PC-3 (cell line): ENCODE data around the gene SPG7. TPM values are rescaled to one million over a fixed set of nuclear protein-coding genes. Genes with fewer than 3 reads are reported as not detected.

ENCODE experiments used
- ATAC-seq: fragments of 200-7000 bp; cut with Tn5 transposase; 2 replicates; pipeline ENCODE4 v1.9.1; 2020; ENCODE audit warnings: mild to moderate bottlenecking, moderate library complexity
- BruUV-seq: library from RNA; stranded (reverse); fragments of 400-500 nt; replicated peaks from 2 replicates; lab custom pipeline; 2021; lab: Mats Ljungman, UMichigan
- CTCF ChIA-PET: fragments of 300-600 bp; sonication (Branson Sonifier 250); formaldehyde crosslinking; loops from one replicate; lab custom pipeline; 2022; ENCODE audit warnings: antibody characterized with exemption; lab: Charles Lee
- POLR2A ChIA-PET: fragments of 300-600 bp; sonication (Branson Sonifier 250); formaldehyde crosslinking; loops from one replicate; lab custom pipeline; 2022; ENCODE audit warnings: antibody characterized with exemption; ENCODE audit not compliant: unreplicated experiment; lab: Charles Lee
- DNase-seq: peaks from one replicate; pipeline ENCODE4 v3.0.0-alpha.2; 2015
- H2AFZ ChIP-seq: fragments of 300-600 bp; sonication (generic); 2 replicates; pipeline ENCODE4 v1.6.0; 2016; ENCODE audit warnings: antibody characterized with exemption, low read length
- H3F3A ChIP-seq: fragments of 300-600 bp; sonication (generic); one replicate; pipeline ENCODE4 v1.6.0; 2017; ENCODE audit warnings: antibody characterized with exemption, low read length, control low read depth, mild to moderate bottlenecking; ENCODE audit not compliant: unreplicated experiment
- H3K27ac ChIP-seq: fragments of 300-600 bp; sonication (generic); 2 replicates; pipeline ENCODE4 v1.5.1; 2016; ENCODE audit warnings: mild to moderate bottlenecking, low read length
- H3K27me3 ChIP-seq: fragments of 300-600 bp; sonication (generic); 2 replicates; pipeline ENCODE4 v1.6.1; 2016; ENCODE audit warnings: low read length, mixed read lengths
- H3K36me3 ChIP-seq: fragments of 300-600 bp; sonication (generic); 2 replicates; pipeline ENCODE4 v1.6.1; 2016; ENCODE audit warnings: low read depth, mixed run types, low read length, mixed read lengths
- H3K4me1 ChIP-seq: fragments of 300-600 bp; sonication (generic); 2 replicates; pipeline ENCODE4 v1.5.1; 2016; ENCODE audit warnings: low read length; ENCODE audit not compliant: insufficient read depth
- H3K4me2 ChIP-seq: fragments of 300-600 bp; sonication (generic); 2 replicates; pipeline ENCODE4 v1.6.0; 2016; ENCODE audit warnings: low read length
- H3K4me3 ChIP-seq: fragments of 300-600 bp; sonication (generic); 2 replicates; pipeline ENCODE4 v1.5.1; 2016; ENCODE audit warnings: mild to moderate bottlenecking, low read length, mixed read lengths
- H3K79me2 ChIP-seq: fragments of 300-600 bp; sonication (generic); 2 replicates; pipeline ENCODE4 v1.6.1; 2017; ENCODE audit warnings: low read length, mixed read lengths
- H3K9ac ChIP-seq: fragments of 300-600 bp; sonication (generic); 2 replicates; pipeline ENCODE4 v1.6.0; 2016; ENCODE audit warnings: mild to moderate bottlenecking, low read length
- H3K9me2 ChIP-seq: fragments of 300-600 bp; sonication (generic); replicated peaks from 2 replicates; pipeline ENCODE4 v1.6.1; 2016; ENCODE audit warnings: mixed run types, low read length, mixed read lengths
- H3K9me3 ChIP-seq: fragments of 300-600 bp; sonication (generic); 2 replicates; pipeline ENCODE4 v1.6.1; 2016; ENCODE audit warnings: low read length, mixed read lengths
- H4K20me1 ChIP-seq: fragments of 300-600 bp; sonication (generic); 2 replicates; pipeline ENCODE4 v1.6.1; 2016; ENCODE audit warnings: low read length, mixed read lengths
- CTCF ChIP-seq: fragments of 300-600 bp; sonication (generic); conservative IDR thresholded peaks from 2 replicates; pipeline ENCODE4 v1.5.1; 2017; ENCODE audit warnings: antibody characterized with exemption, low read depth, mild to moderate bottlenecking, low read length
- EZH2 ChIP-seq: fragments of 300-600 bp; sonication (generic); IDR thresholded peaks from one replicate; pipeline ENCODE4 v1.6.1; 2017; ENCODE audit warnings: antibody characterized with exemption, mild to moderate bottlenecking, low read length; ENCODE audit not compliant: unreplicated experiment
- EZH2phosphoT487 ChIP-seq: fragments of 300-600 bp; sonication (generic); IDR thresholded peaks from 2 replicates; pipeline ENCODE4 v1.6.1; 2018; ENCODE audit warnings: mild to moderate bottlenecking, antibody characterized with exemption, low read length, borderline replicate concordance
- intact Hi-C: fragments of 100-400 bp; cut with micrococcal nuclease; formaldehyde crosslinking; loops from 2 replicates; pipeline ENCODE4 v1.9.0; 2023
- total RNA-seq: library from RNA; depleted of rRNA; stranded (reverse); fragments of >200 nt; gene quantifications from 2 replicates; pipeline ENCODE4 v1.2.3, GENCODE V29; 2014

The SPG7 gene
- total RNA-seq, 1 experiment from 2014 or later, result 106 TPM

GRCh38 chr16:89581861-89582563, 73.8 kb downstream of the SPG7 start:
- H3F3A ChIP-seq, result peaks cover 6% of the 10 kb centered on the region
- H3K79me2 ChIP-seq, result peaks cover 4% of the 10 kb centered on the region
- H3K4me1 ChIP-seq, result peaks cover 19% of the 10 kb centered on the region
- DNase-seq, result peak; percentile 51
- H3K27me3 ChIP-seq, result no peaks in the 10 kb centered on the region
- ChIA-PET CTCF (no interaction called here), POLR2A (no interaction called here)
- ATAC-seq, result peak; percentile 70
- peak overlapping the region; percentile 39 for H3K27ac ChIP-seq
- no peak for TF ChIP-seq EZH2
- no peak for TF ChIP-seq EZH2phosphoT487
- TF ChIP-seq CTCF, result no peak
- H3K9me3 ChIP-seq, result no peaks in the 10 kb centered on the region
- no peaks in the 10 kb centered on the region for H4K20me1 ChIP-seq
- peak overlapping the region; percentile 24 for H3K4me2 ChIP-seq
- peak overlapping the region; percentile 15; the same call in 1 of the 2 replicates for H3K9ac ChIP-seq
- H3K4me3 ChIP-seq, result no peak overlapping the region
- BruUV-seq, result no TSS peak
- intact Hi-C loops, result no loop called here
- H3K36me3 ChIP-seq, result peaks cover 10% of the 10 kb centered on the region
- no peak overlapping the region for H2AFZ ChIP-seq
- no peaks in the 10 kb centered on the region for H3K9me2 ChIP-seq

- POLR2A ChIA-PET, result no interaction called here
- intact Hi-C loops, result no loop called here
- peak overlapping the region; percentile 15; the same call in 1 of the 2 replicates for H3K9ac ChIP-seq
- DNase-seq (no peak), ATAC-seq (no peak)
- H2AFZ ChIP-seq, result no peak overlapping the region
- H3K9me2 ChIP-seq, result no peaks in the 10 kb centered on the region
- peaks cover 19% of the 10 kb centered on the region for H3K4me1 ChIP-seq
- H3K4me2 ChIP-seq, result peak overlapping the region; percentile 24; the same call in 1 of the 2 replicates
- H3K79me2 ChIP-seq, result no peaks in the 10 kb centered on the region
- CTCF ChIA-PET, result no interaction called here
- BruUV-seq, result no TSS peak
- H3F3A ChIP-seq, result peaks cover 6% of the 10 kb centered on the region
- H4K20me1 ChIP-seq, result no peaks in the 10 kb centered on the region
- TF ChIP-seq EZH2 (no peak), EZH2phosphoT487 (no peak), CTCF (no peak)
- no peaks in the 10 kb centered on the region for H3K9me3 ChIP-seq
- peaks cover 10% of the 10 kb centered on the region for H3K36me3 ChIP-seq
- no peak overlapping the region for H3K4me3 ChIP-seq
- peak overlapping the region; percentile 39 for H3K27ac ChIP-seq
- no peaks in the 10 kb centered on the region for H3K27me3 ChIP-seq
Observed at GRCh38 chr16:89582614-89583196, 74.5 kb downstream of the SPG7 start.
